ENCODE measurements around the gene AGK.

DNA sequence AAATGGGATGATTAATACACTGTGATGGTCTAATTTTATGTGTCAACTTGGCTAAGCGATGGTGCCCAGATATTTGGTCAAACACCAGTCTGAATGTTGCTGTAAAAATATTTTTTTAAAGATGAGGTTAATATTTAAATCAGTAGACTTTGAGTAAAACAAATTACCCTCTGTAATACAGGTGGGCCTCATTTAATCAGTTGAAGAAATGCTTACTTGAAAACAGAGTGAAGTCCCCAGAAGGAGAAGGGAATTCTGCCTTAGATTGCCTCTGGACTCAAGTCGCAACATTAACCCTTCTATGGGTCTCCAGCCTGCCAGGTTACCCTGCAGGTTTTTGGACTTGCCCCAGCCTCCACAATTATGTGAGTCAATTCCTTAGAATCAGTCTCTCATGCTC is 49.8 kb upstream of the AGK start:
- TF ChIP-seq, protein P1, sequence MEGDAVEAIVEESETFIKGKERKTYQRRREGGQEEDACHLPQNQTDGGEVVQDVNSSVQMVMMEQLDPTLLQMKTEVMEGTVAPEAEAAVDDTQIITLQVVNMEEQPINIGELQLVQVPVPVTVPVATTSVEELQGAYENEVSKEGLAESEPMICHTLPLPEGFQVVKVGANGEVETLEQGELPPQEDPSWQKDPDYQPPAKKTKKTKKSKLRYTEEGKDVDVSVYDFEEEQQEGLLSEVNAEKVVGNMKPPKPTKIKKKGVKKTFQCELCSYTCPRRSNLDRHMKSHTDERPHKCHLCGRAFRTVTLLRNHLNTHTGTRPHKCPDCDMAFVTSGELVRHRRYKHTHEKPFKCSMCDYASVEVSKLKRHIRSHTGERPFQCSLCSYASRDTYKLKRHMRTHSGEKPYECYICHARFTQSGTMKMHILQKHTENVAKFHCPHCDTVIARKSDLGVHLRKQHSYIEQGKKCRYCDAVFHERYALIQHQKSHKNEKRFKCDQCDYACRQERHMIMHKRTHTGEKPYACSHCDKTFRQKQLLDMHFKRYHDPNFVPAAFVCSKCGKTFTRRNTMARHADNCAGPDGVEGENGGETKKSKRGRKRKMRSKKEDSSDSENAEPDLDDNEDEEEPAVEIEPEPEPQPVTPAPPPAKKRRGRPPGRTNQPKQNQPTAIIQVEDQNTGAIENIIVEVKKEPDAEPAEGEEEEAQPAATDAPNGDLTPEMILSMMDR (IDR thresholded peaks at IDR 0.05), result no peak
- TF ChIP-seq ZFX (IDR thresholded peaks at IDR 0.05; ENCODE audit: borderline replicate concordance), result no peak
